HG02678 (cell line): ENCODE data around the gene PKP2.
A peak's percentile ranks its signal among the peaks of the same experiment; 100 is the strongest.

Experiments
- ATAC-seq: cut with Tn5 transposase; IDR thresholded peaks from one replicate; pipeline ENCODE4 v1.9.1; 2021; ENCODE audit warnings: mild to moderate bottlenecking, moderate library complexity; ENCODE audit not compliant: unreplicated experiment

Gene PKP2

DNA sequence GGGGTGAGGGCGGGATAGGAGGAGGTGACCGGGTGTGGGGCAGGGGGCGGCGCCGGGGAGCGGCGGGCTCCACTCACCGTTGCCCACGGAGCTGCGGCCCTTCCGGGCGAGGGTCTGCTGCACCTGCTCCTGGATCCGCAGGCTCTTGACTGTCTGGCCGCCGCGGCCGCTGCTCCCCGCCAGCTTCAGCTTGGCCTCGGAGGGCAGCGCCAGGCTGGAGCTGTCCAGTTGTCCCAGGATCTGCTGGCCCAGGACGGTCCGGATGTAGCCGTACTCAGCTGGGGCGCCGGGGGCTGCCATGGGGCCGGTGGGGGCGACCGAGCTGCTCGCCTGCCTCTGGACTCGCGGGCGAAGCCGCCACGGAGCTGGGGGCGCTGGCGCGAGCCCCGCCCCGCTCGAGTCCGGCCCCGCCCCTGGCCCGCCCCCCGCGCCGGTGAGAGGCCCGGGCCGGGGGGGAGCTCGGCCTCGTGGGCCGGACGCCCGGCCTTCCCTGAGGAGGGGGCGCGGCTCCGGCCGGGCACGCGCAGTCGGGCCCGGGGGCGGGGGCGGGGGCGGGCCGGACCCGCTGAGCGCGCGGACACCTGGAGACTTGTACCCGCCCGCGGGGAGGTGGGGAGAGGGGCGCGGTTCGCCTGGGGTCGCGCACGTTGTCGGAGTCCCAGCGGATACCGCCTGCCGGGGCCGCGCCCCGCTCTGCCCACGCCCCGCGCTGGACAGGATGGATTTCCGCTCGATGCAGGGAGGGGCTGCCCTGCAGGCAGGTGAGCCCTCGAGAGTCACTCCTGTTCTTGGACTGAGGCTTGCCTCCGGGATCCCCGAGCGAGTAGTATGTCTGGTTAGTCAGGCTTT lies at the start of gene PKP2:
Gene PKP2 (minus strand): TSS at position 346 of the 849 bp plus-strand sequence. CDS start 46 bp downstream, at position 300.
- ATAC-seq = peak; percentile 67

DNA sequence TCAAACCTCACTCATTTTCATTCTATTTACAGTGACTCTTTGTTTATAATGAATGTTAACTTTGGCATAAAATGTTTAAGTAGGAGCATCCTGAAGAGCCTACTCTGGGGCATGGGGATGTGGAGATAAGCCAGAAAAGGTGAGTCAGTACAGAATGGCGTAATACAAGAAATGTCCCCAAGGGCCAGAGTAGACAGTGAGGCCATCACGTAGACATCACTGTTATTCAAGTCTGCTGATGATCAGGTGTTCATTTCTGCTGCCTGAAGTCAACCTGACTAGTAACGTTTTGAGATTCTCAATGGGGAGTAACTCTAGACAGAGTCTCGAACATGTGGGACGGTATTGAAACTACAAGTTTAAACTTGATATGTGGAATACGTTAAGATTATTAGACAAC lies 47.6 kb upstream of the PKP2 start:
- no peak for ATAC-seq

DNA sequence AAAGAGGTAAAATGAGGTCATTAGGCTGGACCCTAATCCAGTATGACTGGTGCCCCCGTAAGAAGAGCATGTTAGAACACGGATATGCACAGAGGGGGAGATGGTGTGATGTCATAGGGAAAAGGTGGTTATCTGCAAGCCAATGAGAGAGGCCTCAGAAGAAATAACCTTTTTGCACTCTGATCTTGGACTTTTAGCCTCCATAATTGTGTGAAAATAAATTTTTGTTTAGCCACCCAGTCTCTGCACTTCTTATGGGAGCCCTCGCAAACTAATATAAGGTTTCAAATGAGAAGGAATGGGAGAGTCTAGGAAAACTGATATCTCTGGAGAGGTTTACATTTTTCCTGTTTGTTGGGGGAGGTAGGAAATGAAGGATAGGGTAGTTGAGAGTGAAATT lies 43.2 kb upstream of the PKP2 start:
- ATAC-seq = no peak

DNA sequence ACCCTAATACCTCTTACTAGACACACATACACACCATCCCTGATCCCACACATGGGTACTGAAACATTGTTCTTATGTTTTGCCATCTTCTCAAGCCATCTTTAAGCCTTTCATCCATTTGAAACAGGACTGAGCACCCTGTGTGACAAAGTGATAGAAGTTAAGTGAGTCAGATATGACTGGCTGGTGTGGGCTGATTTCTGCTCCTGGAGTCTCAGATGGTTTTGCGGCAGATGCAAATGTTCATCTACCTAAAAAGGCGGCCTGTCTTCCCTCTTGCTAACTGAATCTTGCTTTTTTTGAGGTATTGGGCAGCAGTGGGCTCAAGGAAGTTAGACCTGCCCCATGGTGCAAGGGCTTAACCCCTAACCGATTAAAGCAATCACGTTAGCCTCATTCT lies 30.4 kb upstream of the PKP2 start:
- no peak for ATAC-seq

DNA sequence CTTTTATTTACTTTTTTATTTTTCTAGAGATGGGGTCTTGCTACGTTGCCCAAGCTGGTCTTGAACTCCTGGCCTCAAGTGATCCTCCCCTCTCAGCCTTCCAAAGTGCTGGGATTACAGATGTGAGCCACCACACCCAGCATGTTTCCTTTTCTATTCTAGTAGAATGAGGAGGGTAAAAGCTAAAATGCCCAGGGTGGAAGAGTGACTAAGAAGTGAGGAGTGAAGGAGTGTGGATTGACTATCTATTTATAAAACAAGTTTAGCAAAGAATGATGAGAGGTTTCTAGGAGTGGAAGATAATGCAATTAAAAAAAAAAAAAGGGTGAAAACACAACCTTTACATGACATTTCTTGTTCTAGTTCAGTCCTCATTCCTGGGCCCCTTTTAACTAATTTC lies 29.8 kb upstream of the PKP2 start:
- no peak for ATAC-seq

DNA sequence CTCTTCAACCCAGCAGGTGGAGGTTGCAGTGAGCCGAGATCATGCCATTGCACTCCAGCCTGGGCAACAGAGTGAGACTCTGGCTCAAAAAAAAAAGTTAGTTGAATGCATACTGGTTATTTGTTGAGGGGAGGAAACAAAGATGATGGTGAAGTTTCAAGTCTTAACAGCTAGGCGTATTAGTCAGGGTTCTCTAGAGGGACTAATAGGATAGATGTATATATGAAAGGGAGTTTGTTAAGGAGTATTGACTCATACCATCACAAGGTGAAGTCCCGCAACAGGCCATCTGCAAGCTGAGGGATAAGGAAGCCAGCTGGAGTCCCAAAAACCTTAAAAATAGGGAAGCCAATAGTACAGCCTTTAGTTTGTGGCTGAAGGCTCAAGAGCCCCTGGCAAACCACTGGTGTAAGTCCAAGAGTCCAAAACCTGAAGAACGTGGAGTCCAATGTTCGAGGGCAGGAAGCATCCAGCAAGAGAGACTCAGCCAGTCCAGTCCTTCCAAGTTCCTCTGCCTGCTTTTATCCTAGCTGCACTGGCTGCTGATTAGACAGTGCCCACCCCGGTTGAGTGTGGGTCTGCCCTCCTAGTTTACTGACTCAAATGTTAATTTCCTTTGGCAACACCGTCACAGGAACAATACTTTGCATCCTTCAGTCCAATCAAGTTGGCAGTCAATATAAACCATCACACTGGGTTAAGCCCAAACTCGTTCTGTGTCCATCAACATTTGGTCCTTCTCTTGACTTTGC lies 26.1 kb upstream of the PKP2 start:
- no peak for ATAC-seq

DNA sequence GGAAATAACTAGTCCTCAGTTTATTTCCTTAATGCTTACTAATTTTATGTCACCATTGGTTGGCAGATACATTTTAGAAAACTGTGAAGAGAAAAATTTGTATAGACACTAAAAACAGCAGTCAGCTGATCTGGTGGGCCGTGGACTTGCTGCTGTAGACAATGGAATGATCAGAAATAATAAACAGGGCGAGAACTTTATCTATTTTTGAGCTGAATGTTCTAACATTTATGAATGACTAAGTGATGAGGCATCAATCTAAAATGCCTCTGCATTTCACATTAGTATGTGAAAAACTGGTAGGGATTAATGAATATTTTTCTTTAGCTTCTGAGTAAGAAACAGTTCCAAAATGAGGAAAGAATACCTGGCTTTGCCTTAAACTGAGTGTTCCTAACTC lies 24.8 kb upstream of the PKP2 start:
- no peak for ATAC-seq

DNA sequence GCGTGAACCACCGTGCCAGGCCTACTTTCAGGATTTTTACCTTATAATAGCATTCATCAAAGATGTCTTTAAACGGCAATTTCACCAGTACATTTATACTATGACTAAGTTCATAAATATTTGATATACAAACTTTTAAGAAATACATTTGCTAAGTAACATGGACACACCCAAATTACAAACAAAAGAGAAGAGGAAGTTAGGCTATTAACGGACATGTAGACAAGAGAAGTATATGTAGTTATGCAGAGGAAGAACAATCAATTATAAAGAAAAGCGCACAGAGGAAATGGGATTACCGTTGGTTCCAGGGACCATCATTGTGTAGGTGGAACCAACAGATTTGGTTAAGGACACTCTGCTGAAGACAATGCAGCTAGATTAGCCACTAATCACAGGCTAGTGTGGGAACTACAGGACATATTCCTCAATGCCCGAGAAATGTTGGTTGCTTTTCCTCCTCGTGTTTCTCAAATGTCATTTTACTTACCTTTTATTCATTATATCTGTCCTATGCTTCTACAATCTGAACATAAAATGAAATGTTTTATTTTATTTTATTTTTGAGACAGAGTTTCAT lies 24.0 kb upstream of the PKP2 start:
- ATAC-seq = no peak

DNA sequence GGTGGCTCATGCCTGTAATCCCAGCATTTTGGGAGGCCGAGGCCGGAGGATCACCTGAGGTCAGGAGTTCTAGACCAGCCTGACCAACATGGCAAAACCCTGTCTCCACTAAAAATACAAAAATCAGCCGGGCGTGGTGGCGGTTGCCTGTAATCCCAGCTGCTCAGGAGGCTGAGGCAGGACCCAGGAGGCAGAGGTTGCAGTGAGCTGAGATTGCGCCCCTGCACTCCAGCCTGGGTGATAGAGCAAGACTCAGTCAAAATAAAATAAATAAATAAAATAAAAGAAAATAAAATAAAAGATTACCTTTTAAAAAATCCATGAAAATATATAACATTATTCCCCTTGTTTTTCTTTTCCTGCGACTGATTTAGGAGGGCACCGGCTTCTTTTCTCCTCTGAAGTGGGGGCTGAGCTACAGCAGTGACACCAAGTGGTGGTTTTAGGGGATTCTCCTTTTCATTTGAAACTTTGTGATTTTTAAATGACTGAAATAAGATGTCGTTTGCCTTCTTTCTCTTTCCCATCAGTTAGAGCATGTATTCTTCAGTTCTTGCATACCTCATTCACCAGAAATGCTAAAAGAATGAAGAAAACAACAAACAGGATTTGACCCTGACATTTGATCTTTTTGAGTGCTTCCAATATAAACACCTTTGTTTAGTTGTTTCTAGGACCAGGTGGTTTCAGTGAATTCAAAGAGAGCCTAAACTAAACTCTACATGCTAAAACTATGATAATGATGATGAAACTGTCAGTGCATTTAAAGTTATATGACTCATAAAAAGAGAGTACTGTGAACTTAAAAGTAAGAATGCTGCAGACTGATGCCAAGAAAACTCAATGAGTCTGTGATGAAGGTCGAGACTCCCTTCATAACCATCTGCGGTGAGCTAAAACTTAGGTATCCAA lies 22.6 kb upstream of the PKP2 start:
- ATAC-seq = no peak

DNA sequence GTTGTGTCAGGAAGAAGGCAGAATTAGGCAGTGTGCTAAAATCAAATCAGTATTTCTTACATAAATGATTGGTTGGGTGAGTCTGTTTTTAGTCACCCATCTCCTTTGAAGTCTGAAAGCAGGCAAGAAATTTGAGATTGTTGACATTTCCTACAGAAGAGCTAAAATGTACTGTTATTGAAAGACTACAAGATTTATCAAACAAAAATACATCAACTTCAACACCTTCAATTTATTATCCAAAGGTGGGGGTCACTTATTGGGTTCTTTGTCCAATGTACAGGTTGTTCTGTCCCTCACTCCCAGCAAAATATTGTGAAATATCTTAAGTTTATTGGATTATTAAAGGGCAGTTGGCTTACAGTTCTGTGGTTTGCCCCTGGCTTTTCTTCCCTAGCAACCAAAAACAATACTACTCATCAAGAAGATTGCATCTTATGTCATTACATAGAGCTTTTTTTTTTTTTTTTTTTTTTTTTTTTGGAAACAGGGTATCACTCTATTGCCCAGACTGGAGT lies 20.6 kb upstream of the PKP2 start:
- no peak for ATAC-seq

DNA sequence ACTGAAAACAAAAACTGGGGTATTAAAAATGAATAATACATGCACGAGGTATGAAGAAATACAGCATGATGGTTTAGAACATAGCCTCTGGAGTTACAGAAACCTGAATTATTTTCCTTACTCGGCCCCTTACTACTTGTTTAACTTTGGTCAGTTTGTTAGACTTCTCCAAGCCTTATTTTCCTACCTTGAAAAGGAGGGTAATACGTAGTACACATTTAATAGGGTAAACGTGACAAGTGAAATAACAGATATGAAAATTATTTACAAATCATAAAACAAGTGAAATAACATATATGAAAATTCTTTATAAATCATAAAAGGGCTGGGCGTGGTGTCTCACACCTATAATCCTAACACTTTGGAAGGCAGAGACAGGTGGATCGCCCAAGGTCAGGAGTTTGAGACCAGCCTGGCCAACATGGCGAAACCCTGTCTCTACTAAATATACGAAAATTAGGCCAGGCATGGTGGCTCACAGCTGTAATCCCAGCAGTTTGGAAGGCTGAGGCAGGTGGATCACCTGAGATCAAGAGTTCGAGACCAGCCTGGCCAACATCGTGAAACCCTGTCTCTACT lies 11.4 kb upstream of the PKP2 start:
- no peak for ATAC-seq

DNA sequence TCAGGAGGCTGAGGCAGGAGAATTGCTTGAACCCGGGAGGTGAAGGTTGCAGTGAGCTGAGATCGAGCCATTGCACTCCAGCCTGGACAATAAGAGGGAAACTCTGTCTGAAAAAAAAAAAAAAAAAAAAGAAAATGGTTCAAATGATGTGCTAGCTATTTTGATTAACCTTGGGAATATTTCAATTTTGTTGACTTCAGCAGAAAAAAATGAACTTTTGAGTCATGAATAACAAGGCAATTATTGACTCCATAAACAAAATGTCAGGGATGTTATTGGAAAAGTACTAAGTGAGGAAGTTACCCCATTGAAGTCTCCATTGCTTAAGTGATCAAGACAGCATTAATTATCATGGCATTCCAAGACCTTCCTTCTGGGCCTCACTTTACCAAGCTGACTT lies 10.6 kb upstream of the PKP2 start:
- ATAC-seq = no peak

DNA sequence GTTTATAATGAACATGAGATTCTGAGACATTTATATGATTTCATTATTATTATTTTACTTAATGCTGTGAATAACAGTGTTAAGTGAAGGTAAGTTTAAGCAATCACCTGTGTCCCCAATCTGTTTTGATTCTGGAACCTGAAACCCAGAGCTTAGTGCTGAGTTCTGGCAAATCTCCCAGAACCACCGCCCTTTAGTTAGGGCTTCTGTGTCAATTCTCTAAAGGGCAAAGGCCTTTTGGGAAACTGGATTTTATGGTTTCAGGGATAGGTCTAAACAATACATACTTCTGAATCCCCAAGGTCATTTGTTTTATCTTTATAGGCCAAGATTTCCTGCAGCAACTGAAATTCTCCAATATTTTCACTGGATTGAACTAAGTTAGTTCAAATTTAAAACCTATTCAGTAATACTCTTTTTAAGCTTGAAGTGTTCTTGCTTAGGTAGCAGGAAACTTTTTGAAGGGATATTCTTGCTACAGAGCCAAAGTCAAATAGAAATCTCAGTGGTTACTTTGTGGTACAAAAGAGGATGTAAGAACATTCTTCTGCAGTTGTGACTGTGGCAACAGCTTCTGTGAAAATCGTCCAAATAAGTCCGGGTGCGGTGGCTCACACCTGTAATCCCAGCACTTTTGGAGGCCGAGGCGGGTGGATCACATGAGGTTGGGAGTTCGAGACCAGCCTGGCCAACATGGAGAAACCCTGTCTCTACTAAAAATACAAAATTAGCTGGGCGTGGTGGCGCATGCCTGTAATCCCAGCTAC lies 10.0 kb upstream of the PKP2 start:
- ATAC-seq = peak; percentile 98

DNA sequence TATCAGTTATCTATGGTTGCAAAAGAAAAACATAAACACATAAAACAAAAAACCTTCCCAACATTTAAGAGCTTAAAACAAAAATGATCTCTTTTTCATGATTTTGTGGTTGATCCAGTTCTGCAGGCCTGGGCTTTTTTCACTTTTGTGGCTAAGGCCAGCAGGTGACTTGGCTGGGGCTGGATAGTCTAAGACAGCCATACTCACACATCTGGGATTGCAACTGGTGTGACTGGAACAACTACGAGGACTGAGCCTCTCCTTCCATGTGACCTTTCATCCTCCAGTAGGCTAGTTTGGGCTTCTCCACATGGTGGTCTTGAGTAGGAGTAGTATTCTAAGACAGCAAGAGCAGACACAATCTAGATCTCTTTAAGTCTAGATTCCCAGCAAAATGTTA lies 7.2 kb upstream of the PKP2 start:
- ATAC-seq = no peak

DNA sequence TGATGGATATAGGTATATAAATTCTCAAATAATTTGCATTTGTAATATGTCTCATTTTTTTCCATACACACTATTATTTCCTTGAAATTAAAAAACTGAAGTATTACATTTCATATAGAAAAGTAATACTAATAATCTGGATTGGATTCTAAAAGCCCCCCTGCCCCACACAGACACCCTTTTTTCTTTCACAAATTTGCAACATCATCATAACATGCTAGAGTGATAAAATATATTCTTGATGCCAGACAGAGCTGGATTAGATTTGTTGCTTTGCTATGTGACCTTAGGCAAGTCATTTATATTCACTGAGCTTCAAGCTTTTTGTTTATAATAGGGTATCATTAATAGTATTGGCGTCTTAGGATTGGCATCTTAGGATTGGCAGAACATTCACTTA lies 6.7 kb upstream of the PKP2 start:
- no peak for ATAC-seq

DNA sequence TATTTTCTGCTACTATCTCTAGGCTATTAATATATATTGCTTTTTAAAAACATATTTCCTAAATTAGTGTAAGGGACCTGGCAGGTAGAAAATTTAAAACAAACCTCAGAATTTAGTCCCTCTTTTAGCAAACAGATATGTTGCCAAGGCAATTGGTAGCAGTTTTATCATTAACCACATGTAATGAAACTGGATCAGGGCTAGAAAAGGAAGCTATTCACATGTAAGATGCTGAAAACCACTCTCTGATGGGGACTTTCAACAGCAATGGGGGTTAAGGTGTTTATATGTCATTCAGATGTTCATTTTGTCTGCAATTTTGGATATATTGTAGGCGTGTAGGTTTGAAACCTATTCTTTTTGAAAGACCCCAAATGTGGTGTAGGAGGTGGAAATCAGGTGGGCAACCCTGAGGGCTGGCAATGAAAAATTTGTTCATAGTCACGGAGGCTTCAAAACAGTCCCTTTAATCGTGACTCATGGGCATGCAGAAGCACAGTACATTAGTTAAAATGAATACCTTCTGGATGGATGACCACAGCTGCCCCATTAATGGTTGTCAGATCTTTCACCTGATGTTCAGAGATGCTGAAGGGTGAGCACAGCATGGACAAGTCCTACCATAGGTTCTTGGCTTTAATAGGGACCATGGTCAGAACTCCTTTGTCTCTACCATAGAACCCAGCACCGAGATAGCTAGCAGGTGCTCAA lies 5.9 kb upstream of the PKP2 start:
- ATAC-seq = no peak

DNA sequence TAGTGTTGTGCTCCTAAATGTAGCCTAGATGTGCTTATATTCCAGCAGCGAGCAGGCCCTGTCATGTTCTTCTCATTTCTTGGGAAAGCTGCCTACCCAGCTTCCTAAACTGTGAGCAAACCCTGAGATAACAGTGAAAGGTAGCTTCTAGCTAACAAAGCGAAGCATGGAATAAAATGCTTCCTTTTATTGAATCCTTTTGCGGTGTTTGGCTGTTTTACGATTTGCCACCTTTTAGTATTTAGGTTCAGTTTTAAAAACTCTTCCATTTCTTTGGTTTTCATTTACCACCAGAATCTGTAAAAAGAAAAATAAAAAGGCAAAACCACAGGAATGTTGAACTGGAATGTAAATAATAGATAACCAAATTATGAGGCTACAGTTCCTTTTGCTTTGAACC lies 5.0 kb upstream of the PKP2 start:
- no peak for ATAC-seq

DNA sequence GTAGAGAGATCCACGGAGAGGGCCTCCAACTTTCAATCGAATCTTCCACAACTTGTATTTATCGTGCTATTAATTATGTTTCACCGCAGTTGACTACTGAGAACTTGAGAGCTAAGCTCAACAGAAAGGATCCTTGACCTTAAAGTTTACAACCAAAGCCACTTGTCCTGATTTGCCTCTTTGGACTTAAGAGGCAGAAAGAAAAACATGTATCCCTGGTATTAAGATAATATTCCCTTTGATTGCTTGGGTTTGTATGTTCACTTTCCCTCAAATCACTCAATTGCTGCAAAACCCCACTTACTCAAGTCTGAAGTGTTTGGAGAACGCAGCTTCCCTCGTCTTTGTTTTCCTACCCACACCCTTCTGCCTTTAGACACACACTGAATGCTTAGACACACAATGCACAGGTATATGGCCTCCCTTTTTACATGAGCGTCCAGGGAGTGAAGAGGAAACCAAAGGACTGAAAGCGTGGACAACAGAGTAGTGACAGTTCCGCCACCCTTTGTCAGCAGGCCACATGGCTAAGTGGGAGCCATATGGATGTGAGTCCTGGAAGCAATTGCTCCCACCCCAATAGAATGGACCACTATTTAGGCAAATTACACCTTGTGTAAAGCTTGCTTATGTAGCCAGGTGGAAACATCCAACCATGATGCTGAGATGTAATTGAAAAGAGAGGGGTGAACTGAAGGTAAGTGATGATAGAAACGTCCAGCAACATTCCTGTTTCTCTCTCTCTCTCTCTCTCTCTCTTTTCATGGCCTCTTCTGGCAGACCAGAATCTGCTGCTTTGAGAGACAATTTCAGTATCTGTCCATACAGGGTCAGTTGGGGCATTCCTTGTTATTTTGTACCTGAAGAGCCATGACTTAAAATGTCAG lies 1.4 kb upstream of the PKP2 start:
- ATAC-seq = no peak
